GM12865 (cell line): ENCODE measurements around the gene C2CD2.

Experiments
- DNase-seq: peaks from one replicate; pipeline ENCODE4 v3.0.0; 2010; ENCODE audit warnings: low read depth
- H3K4me3 ChIP-seq: 2 replicates; pipeline ENCODE4 v1.5.1; 2011; ENCODE audit warnings: mild to moderate bottlenecking, low read depth, low read length, control low read depth
- CTCF ChIP-seq: IDR thresholded peaks from 2 replicates; pipeline ENCODE4 v1.5.1; 2011; ENCODE audit warnings: low read length, control low read depth, low read depth, inconsistent platforms; ENCODE audit not compliant: insufficient read depth; ENCODE audit errors: missing control alignments

The C2CD2 gene

GRCh38 chr21:41913230-41913629 lies 40.6 kb downstream of the C2CD2 start:
- H3K4me3 ChIP-seq, result no peak overlapping the region
- no peak for DNase-seq
- no peak for TF ChIP-seq CTCF

GRCh38 chr21:41908829-41909228 lies 45.0 kb downstream of the C2CD2 start:
- TF ChIP-seq CTCF, result no peak
- DNase-seq, result no peak
- no peak overlapping the region for H3K4me3 ChIP-seq

- no peak for DNase-seq
- no peak overlapping the region for H3K4me3 ChIP-seq
- no peak for TF ChIP-seq CTCF
Measured at GRCh38 chr21:41907496-41908258, 46.1 kb downstream of the C2CD2 start.

- no peak for TF ChIP-seq CTCF
- no peak for DNase-seq
- H3K4me3 ChIP-seq, result no peak overlapping the region
Measured at GRCh38 chr21:41906770-41907169, 47.0 kb downstream of the C2CD2 start.

GRCh38 chr21:41903559-41904351 lies 50.1 kb downstream of the C2CD2 start:
- TF ChIP-seq CTCF, result no peak
- no peak for DNase-seq
- no peak overlapping the region for H3K4me3 ChIP-seq

GRCh38 chr21:41902946-41903345 lies 50.9 kb downstream of the C2CD2 start:
- H3K4me3 ChIP-seq, result no peak overlapping the region
- no peak for TF ChIP-seq CTCF
- no peak for DNase-seq
